GM21515 (cell line): Measurements from ENCODE around the gene TRMT5.

Experiments used
- ATAC-seq: cut with Tn5 transposase; IDR thresholded peaks from one replicate; pipeline ENCODE4 v1.9.1; 2021; ENCODE audit not compliant: unreplicated experiment

Gene TRMT5

GRCh38 chr14:60965402-60965801, 15.5 kb downstream of the TRMT5 start:
- no peak for ATAC-seq

DNA sequence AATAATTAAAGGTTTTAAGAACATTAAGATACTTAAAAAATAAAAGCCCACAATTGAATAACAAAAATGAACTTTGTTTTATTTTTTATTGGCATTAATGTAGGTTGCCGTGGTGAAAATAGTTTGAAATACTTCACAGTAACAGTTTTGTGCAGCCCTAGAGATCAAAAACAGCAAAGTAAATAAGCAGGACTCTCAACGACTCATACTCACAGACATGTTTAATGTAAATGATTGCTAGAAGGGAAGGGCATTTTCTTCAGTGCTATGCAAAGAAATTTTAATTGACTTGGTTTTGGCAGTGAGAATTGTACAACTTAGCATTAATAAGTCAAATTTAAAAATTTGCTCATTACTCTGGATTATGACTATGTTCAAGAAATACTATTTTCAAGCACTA, 16.0 kb downstream of the TRMT5 start:
- no peak for ATAC-seq

DNA sequence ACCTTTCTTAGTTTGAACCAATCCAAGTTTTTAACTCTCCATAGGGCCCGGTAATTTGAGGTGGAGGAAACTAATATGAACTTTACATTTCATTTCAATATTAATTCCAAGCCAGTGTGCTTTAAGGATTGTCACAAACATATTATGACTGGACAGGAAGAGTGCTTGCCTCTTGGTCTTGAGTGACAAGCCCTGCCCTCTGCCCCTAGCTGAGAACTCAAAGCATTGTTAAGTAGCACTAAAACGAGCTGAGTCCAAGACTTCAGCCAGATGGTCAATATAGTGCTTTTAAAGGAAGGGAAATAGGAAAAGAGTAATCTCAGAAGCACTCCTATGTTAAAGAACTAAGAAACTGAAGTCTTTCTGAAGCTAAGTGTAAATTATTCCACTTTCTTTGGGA, 17.1 kb downstream of the TRMT5 start:
- no peak for ATAC-seq

DNA sequence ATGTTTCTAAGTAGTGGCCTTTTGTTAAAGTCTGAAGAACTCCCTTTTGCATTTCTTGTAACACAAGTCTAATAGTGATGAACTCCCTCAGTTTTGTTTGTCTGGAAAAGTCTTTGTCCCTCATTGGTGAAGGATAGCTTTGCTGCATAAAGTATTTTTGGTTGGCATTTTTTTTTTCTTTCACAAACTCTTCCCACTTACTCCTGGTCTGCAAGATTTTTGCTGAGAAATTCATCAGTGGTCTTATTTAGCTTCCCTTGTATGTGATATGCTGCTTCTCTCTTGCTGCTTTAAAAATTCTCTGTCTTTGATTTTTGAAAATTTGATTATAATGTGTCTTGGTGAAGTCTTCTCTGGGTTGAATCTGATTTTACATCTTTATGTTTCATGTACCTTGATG, 22.7 kb downstream of the TRMT5 start:
- no peak for ATAC-seq

DNA sequence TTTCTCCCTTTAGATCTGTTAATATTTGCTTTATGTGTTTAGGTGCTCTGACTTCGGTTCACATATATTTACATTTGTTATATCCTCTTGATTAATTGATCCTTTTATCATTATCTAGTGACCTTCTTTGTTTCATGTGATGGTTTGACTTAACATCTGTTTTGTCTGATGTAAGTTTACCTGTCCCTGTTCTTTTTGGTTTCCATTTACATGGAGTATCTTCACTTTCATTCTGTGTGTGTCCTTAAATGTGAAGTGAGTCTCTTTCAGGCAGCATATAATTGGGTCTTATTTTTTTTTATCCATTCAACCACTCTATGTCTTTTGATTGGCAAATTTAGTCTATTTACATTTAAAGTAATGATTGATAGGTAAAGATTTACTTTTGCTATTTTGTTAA, 24.2 kb downstream of the TRMT5 start:
- ATAC-seq: no peak

DNA sequence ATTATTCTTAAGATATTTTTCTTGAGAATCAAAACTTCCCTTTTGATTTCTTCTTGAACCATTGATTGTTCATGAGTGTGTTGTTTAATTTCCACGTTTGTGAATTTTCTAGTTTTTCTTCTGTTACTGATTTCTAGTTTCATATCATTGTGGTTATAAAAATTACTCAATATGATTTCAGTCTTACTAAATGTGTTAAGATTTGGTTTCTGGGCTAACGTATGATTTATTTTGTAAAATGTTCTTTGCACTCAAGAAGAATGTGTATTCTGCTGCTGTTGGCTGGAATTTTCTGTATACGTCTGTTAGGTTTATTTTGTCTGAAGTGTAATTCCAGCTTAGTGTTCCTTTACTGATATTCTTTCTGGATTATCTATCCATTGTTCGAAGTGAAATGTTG, 24.7 kb downstream of the TRMT5 start:
- no peak for ATAC-seq

DNA sequence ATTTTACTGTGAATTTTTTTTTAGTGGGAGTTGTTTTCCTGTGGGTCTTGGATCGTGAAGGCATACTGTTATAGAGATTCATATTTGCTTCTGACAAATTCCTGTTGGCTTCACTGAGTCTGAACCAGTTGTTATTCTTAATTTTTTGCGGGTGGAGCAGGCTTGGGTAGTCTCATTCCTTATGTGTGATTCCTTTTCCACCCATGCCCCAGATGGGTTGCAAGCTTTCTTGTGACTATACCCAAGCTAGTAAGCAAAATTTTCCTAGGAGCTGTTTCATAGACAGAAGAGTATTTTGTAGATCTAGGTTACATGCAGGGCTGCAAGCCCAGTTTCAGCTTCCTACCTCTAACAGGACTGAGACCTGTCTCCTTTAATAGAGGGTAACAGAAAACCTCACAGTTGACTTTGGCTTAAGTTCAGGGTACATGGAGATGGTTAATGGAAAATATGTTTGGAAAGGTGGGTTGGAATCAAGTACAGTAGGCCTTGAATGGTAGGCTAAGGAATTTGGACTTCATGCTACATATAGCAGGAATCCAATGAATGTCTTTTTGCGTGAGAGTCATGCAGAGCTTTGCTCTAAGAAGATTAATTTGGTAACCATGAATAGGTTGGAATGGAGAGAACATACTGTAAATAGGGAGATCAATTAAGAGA, 29.0 kb downstream of the TRMT5 start:
- ATAC-seq: no peak

DNA sequence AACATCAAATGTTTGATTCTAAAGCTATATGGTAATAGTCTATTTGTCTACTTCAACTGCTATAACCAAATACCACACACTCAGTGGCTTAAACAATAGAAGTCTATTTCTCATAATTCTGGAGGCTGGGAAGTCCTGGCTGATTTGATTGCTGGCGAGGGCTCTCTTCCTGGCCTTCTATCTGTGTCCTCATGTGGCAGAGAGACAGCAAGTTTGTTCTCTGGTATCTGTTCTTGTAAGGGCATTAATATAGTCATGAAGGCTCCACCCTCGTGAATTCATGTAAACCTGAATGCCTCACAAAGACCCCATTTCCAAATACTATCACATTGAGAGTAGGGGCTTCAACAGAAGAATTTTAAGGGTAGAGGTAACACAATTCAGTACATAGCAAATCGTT, 34.1 kb downstream of the TRMT5 start:
- ATAC-seq: no peak

- no peak for ATAC-seq
These were observed 34.9 kb downstream of the TRMT5 start for GRCh38 chr14:60945984-60946383.

DNA sequence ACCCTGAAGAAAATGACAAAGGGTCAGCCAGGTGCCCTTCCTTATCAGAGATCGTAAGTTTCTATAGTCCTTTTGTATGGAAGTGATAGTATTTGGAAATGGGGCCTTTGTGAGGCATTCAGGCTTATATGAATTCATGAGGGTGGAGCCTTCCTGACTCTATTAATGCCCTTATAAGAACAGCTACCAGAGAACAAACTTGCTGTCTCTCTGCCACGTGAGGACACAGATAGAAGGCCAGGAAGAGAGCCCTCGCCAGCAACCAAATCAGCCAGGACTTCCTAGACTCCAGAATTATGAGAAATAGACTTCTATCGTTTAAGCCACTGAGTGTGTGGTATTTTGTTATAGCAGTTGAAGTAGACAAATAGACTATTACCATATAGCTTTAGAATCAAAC, 36.7 kb downstream of the TRMT5 start:
- ATAC-seq: no peak

DNA sequence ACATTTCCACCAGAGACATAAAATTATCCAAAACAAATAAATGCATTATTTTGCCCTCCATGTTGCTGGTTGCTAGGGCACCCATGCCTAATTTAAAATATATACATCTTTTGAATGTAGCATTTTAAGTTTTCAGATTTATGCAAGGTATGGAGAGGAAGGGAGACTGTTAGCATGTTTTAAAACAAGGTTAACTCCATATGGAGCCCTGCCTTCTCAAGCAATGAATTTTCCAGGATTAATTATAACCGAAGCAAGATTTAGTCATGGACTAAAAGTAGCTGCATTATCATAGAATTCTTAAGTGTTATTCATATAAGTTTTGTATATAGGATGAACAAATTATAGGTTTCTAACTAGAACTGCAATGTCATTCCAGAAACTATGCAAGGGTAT, 37.2 kb downstream of the TRMT5 start:
- no peak for ATAC-seq

DNA sequence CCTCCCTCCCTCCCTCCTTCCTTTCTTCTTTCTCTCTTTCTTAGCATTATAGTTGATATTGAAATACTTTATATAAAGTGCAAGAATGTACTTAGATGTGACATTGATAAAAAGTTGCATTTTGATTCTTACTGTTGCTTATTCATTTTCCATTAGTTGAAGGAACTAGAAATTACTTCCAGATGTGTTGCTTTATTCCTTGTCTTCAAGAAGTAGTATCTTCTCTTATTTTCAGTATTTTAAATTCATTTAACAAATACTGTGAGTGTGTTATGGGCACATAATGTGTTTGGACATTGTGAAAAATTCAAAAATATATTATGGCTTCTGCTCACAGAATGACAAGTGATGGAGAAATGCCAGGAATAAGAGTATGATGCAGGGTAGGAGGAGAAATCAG, 45.6 kb downstream of the TRMT5 start:
- no peak for ATAC-seq

GRCh38 chr14:60933920-60934655, 46.8 kb downstream of the TRMT5 start:
- no peak for ATAC-seq

GRCh38 chr14:60931218-60931617, 49.7 kb downstream of the TRMT5 start:
- no peak for ATAC-seq

- peak; percentile 92 for ATAC-seq
These were observed 54.9 kb downstream of the TRMT5 start for GRCh38 chr14:60926002-60926401.

- no peak for ATAC-seq
These were observed 55.6 kb downstream of the TRMT5 start for GRCh38 chr14:60925286-60925685.

DNA sequence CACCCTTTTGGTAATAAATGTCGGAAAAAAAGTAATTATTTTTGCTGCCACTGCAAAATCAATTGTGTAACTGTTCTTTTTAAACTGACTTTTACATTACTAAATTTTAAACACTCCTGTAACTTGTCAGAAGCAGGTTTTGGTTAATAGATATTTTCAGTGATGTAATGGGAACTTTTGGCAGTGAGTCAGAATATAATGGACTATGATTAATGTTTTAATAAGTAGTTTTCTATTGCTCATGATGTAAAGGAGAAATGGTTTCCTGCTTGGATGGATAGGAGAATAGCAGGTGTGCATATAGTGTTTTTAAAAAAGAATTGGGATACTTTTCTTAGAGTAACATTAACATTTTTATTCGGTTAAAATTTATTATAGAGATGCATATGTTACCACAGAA, 58.8 kb downstream of the TRMT5 start:
- no peak for ATAC-seq
